Gastrocnemius medialis (tissue), 4 donors: ENCODE results near the gene MRPL50.

Experiments used
- CTCF ChIP-seq, 5 experiments: fragments of 450-650 bp in 3 of 5; fragments of 200-600 bp in 2 of 5; sonication (generic) in 2 of 5; IDR thresholded peaks in 4 of 5; conservative IDR thresholded peaks in 1 of 5; 1 replicate in 4 of 5; 2 replicates in 1 of 5; pipeline ENCODE4 v1.5.1; 2016 to 2019; ENCODE audit warnings: antibody characterized with exemption in 5 of 5, mild to moderate bottlenecking in 3 of 5, moderate library complexity in 3 of 5
- POLR2A ChIP-seq, 2 donors: fragments of 450-650 bp; IDR thresholded peaks; one replicate each; pipeline ENCODE4 v1.6.1; 2017; ENCODE audit warnings: antibody characterized with exemption in 2 of 2, mild to moderate bottlenecking in 2 of 2, moderate library complexity in 2 of 2

GRCh38 chr9:101354765-101355708, 43.4 kb downstream of the MRPL50 start:
- TF ChIP-seq CTCF (IDR thresholded peaks at IDR 0.05 in 4 of 5, conservative IDR thresholded peaks at IDR 0.05 in 1 of 5) (no peak), POLR2A (IDR thresholded peaks at IDR 0.05) (no peak)
